Mucosa of descending colon (tissue), 3 donors: ENCODE data around the gene DIP2A. TPM values are rescaled to one million over a fixed set of nuclear protein-coding genes. Genes with fewer than 3 reads are reported as not detected.
"Not testable (repeated sequence)": the region's sequence is repeated elsewhere in the genome, so short reads cannot be mapped to it uniquely, and the experiment has no call there.

Experiments used
- ATAC-seq: fragments of 200-7000 bp; cut with Tn5 transposase; one replicate; pipeline ENCODE4 v1.9.1; 2020; ENCODE audit warnings: mild to moderate bottlenecking, moderate library complexity
- DNase-seq, 3 donors: peaks; one replicate each; pipeline ENCODE4 v3.0.0-alpha.2; 2020
- H3K36me3 ChIP-seq: fragments of 200-600 bp; one replicate; pipeline ENCODE4 v1.8.0; 2021; ENCODE audit warnings: low read depth, mild to moderate bottlenecking
- H3K4me1 ChIP-seq: fragments of 200-600 bp; one replicate; pipeline ENCODE4 v1.8.0; 2021; ENCODE audit warnings: low read depth, mild to moderate bottlenecking
- H3K4me3 ChIP-seq: fragments of 200-600 bp; one replicate; pipeline ENCODE4 v1.8.0; 2021; ENCODE audit warnings: mild to moderate bottlenecking
- H3K9me3 ChIP-seq: fragments of 200-600 bp; one replicate; pipeline ENCODE4 v1.8.0; 2021; ENCODE audit warnings: mild to moderate bottlenecking
- intact Hi-C, 2 donors: fragments of 100-400 bp; cut with DNase I in 1 of 2; cut with micrococcal nuclease in 1 of 2; formaldehyde crosslinking; loops; one replicate each; pipeline versions ENCODE4 v1.11.0 to v1.11.1; 2022; cut with DNase I, micrococcal nuclease
- total RNA-seq, 3 donors: library from RNA; stranded (reverse); fragmentation: NEBNext Ultra II Directional in 2 of 3; extraction: Animal tissue kit (Norgen Biotek cat#: 25700) in 2 of 3; gene quantifications; one replicate each; pipeline versions ENCODE4 v1.2.1 to v1.2.4, GENCODE V29; 2021 to 2023
- TF ChIP-seq, protein P1 (sequence below): fragments of 200-600 bp; IDR thresholded peaks from one replicate; pipeline ENCODE4 v1.8.0; 2022; ENCODE audit warnings: antibody characterized with exemption, mild to moderate bottlenecking
- donor health status: DM: no; HTN: no; CAD: no; lungs with moderate emphysema.
- donor health status: DM: no; HTN: no; CAD: no.
- donor health status: DM: no; HTN: yes; CAD: no.

The DIP2A gene
- total RNA-seq, 3 donors from 2014 or later: 43.8 to 56.7 (median 49.3) TPM

DNA sequence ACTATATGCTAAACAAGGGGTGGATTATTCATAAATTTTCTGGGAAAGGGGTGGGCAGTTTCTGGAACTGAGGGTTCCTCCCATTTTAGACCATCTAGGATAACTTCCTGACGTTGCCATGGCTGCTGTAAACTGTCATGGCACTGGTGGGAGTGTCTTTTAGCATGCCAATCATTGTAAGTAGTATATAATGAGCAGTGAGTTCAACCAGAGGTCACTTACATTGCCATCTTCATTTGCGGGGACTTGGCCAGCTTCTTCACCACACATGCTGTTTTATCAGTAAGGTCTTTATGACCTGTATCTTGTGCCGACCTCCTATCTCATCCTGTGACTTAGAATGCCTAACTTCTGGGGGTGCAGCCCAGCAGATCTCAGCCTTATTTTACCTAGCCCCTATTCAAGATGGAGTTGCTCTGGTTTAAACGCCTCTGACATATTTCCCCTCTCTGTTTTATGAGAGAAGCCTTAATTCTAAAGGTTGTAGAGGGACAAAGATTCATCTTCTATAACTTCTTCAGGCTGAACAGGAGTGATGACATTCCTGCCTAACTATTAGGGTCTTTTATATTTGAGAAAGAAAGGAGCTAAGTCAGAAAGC lies 60.4 kb downstream of the DIP2A start:
- TF ChIP-seq, protein P1, sequence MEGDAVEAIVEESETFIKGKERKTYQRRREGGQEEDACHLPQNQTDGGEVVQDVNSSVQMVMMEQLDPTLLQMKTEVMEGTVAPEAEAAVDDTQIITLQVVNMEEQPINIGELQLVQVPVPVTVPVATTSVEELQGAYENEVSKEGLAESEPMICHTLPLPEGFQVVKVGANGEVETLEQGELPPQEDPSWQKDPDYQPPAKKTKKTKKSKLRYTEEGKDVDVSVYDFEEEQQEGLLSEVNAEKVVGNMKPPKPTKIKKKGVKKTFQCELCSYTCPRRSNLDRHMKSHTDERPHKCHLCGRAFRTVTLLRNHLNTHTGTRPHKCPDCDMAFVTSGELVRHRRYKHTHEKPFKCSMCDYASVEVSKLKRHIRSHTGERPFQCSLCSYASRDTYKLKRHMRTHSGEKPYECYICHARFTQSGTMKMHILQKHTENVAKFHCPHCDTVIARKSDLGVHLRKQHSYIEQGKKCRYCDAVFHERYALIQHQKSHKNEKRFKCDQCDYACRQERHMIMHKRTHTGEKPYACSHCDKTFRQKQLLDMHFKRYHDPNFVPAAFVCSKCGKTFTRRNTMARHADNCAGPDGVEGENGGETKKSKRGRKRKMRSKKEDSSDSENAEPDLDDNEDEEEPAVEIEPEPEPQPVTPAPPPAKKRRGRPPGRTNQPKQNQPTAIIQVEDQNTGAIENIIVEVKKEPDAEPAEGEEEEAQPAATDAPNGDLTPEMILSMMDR: no peak
- no peak for ATAC-seq
- H3K4me1 ChIP-seq: peaks cover 3% of the 10 kb centered on the region
- H3K4me3 ChIP-seq: no peak overlapping the region
- intact Hi-C loops: no loop called here
- no peaks in the 10 kb centered on the region for H3K9me3 ChIP-seq
- H3K36me3 ChIP-seq: no peaks in the 10 kb centered on the region
- no peak for DNase-seq

GRCh38 chr21:46527393-46527792 lies 68.7 kb downstream of the DIP2A start:
- H3K4me3 ChIP-seq, H3K4me1 ChIP-seq, H3K9me3 ChIP-seq, intact Hi-C loops, ATAC-seq, H3K36me3 ChIP-seq, DNase-seq: not testable (repeated sequence)

DNA sequence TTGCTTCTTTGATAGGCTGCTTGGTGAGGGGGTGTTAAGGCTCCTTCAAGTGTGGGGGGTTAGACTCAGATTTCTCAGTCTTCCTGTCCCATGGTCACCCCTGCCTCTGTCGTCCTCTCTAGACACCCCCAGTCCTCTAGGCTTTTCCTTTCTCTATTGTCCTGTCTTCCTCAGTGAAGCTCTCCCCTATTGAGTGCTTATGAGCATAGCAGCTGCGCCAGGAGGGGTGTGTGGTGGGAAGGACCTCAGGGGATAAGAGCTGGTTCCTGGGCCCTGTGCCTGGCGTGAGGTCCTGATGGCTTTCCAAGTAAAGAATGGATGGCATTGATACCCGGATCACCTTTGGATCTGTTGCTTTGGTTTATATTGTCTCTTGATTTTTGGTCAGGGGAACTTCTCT lies 69.1 kb downstream of the DIP2A start:
- Histone ChIP-seq H3K4me3 (no peak overlapping the region), H3K9me3 (no peaks in the 10 kb centered on the region), H3K36me3 (no peaks in the 10 kb centered on the region), H3K4me1 (no peaks in the 10 kb centered on the region)
- DNase-seq (no peak), ATAC-seq (no peak)
- TF ChIP-seq, protein P1: no peak
- intact Hi-C loops: no loop called here

- no peak for DNase-seq
- no peaks in the 10 kb centered on the region for H3K36me3 ChIP-seq
- ATAC-seq: no peak
- no peak overlapping the region for H3K4me3 ChIP-seq
- TF ChIP-seq, protein P1: no peak
- intact Hi-C loops: no loop called here
- no peaks in the 10 kb centered on the region for H3K4me1 ChIP-seq
- H3K9me3 ChIP-seq: no peaks in the 10 kb centered on the region
These were observed 73.4 kb downstream of the DIP2A start for GRCh38 chr21:46532080-46532479.

DNA sequence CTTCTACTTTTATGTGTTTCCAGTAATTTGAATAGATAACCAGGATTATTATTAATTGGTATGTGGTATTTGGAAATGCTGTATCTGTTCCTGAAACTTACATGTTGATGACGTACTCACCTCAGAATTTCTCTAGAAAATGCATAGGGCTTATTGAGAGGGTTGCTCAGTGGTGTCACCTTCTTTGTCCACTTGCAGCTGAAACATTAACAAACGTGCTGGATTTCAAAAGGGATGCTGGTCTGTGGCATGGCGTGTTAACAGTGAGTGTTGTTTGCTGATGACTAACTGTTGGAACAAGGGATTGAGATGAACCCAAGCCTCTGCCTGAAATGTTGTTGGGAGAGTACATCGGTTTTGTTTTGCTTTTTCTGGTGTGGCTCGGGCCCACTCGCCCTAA lies 78.3 kb downstream of the DIP2A start:
- intact Hi-C loops: no loop called here
- no peaks in the 10 kb centered on the region for H3K36me3 ChIP-seq
- no peak overlapping the region for H3K4me3 ChIP-seq
- ATAC-seq (no peak), DNase-seq (no peak)
- no peaks in the 10 kb centered on the region for H3K9me3 ChIP-seq
- TF ChIP-seq, protein P1: no peak
- no peaks in the 10 kb centered on the region for H3K4me1 ChIP-seq

GRCh38 chr21:46538262-46538661 lies 79.6 kb downstream of the DIP2A start:
- DNase-seq (no peak), ATAC-seq (no peak)
- no peaks in the 10 kb centered on the region for H3K9me3 ChIP-seq
- intact Hi-C loops: no loop called here
- no peak overlapping the region for H3K4me3 ChIP-seq
- H3K36me3 ChIP-seq: no peaks in the 10 kb centered on the region
- TF ChIP-seq, protein P1: no peak
- H3K4me1 ChIP-seq: no peaks in the 10 kb centered on the region
